DMS79 (cell line): ENCODE measurements around the gene ATP6V1G2.
"Not testable (repeated sequence)": the region's sequence is repeated elsewhere in the genome, so short reads cannot be mapped to it uniquely, and the experiment has no call there.

ENCODE experiments used
- DNase-seq: peaks from one replicate; lab custom pipeline; 2025; lab: John Stamatoyannopoulos, UW

Gene ATP6V1G2

GRCh38 chr6:31528821-31529328, 17.5 kb downstream of the ATP6V1G2 start, which contains the start of gene MCCD1:
MCCD1 (plus strand) TSS chr6:31528962; CDS start chr6:31529015, 53 bp downstream.
- DNase-seq, result no peak

- DNase-seq, result no peak
These were observed 18.1 kb downstream of the ATP6V1G2 start for GRCh38 chr6:31528307-31528777.

- DNase-seq, result no peak
These were observed 20.3 kb downstream of the ATP6V1G2 start for GRCh38 chr6:31525932-31526591.

- DNase-seq, result no peak
These were observed 20.9 kb downstream of the ATP6V1G2 start for GRCh38 chr6:31525553-31525931.

GRCh38 chr6:31521835-31522234, 24.6 kb downstream of the ATP6V1G2 start:
- DNase-seq, result no peak

- no peak for DNase-seq
These were observed 32.8 kb downstream of the ATP6V1G2 start for GRCh38 chr6:31513456-31514165.

GRCh38 chr6:31510007-31510406, 36.4 kb downstream of the ATP6V1G2 start:
- no peak for DNase-seq

GRCh38 chr6:31509036-31509435, 37.4 kb downstream of the ATP6V1G2 start:
- not testable (repeated sequence) for DNase-seq

GRCh38 chr6:31502586-31502985, 43.8 kb downstream of the ATP6V1G2 start:
- DNase-seq, result no peak

- DNase-seq, result not testable (repeated sequence)
These were observed 46.8 kb downstream of the ATP6V1G2 start for GRCh38 chr6:31499648-31500047.

GRCh38 chr6:31498748-31499147, 47.7 kb downstream of the ATP6V1G2 start:
- no peak for DNase-seq

GRCh38 chr6:31497531-31498476, 48.6 kb downstream of the ATP6V1G2 start, which contains the start of gene MICB:
MICB (plus strand) TSS chr6:31498145; CDS start chr6:31498194, 49 bp downstream.
- peak; percentile 87 for DNase-seq

GRCh38 chr6:31496826-31497225, 49.6 kb downstream of the ATP6V1G2 start:
- not testable (repeated sequence) for DNase-seq

GRCh38 chr6:31495580-31495979, 50.8 kb downstream of the ATP6V1G2 start:
- no peak for DNase-seq
